ENCODE measurements around the gene NFIB. TPM values are rescaled to one million over a fixed set of nuclear protein-coding genes. Genes with fewer than 3 reads are reported as not detected.

NFIB gene
- polyA plus RNA-seq, 1 of the 3 experiments (the other 2 are of a cell fraction) = 9.2 TPM

DNA sequence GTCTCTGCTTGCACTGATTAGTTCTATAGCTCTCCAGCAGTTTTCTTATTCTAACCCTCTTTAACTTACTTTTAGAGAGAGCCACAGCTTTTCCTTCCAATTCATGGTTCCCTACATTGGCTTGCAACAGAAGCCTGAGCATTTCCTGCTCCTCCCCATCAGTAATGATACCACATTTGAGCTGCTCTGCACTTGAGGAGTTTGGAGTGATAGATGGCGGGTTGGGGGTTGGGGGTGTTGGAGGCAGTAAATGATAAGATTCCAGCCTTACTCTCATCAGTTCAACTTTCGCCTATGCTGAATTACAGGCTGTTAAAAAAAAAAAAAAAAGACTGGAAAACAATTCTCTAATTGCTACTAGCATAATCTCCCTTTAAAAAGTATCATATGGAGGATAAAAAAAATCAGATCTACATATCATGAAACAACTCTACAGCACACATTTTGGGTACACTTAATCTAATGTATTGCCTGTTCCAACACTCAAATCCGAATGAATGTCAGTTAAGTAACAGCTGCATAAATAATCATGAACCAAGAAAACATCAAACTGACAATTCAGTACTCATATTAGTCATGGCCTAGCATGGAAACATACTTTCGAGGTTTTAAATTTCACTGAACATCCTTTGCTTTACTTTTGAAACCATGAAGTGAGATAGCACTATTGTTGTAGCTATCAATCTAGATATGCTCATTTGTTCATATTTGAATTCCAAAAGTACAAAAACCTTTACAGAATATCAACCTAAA is 224.7 kb downstream of the NFIB start:
- ChIA-PET POLR2A (no interaction called here), CTCF (interaction anchor here (1.0 to 2.7 kb wide), 3 partner anchors 9 to 264 kb away, joined by 3 to 6 read pairs (median 5); no protein-coding TSS in a partner anchor)
- Histone ChIP-seq H3K4me3 (ENCODE audit: low read depth in 2 of 2, low read length in 1 of 2) (no peak overlapping the region), H3K9me2 (no peaks in the 10 kb centered on the region), H3K27me3 (ENCODE audit: insufficient read depth) (no peaks in the 10 kb centered on the region), H3F3A (replicated peaks; ENCODE audit: insufficient read depth) (no peaks in the 10 kb centered on the region), H3K9me3 (no peaks in the 10 kb centered on the region), H3K9ac (no peak overlapping the region), H3K79me2 (ENCODE audit: insufficient read depth) (no peaks in the 10 kb centered on the region; the same call in 1 of the 2 replicates), H3K36me3 (replicated peaks in 1 of 2; ENCODE audit: control insufficient read depth in 1 of 2, insufficient read depth in 2 of 2, low read length in 1 of 2) (peaks cover 34 to 42% of the 10 kb centered on the region in 2 experiments), H3K27ac (ENCODE audit: low read depth in 2 of 2, low read length in 1 of 2) (no peak overlapping the region), H3K4me2 (no peak overlapping the region), H3K4me1 (ENCODE audit: control insufficient read depth in 1 of 2, insufficient read depth in 2 of 2, low read depth in 1 of 2, low read length in 1 of 2) (no peaks in the 10 kb centered on the region; a peak in 3 of 4 replicates), H2AFZ (ENCODE audit: low read depth) (no peak overlapping the region), H4K20me1 (ENCODE audit: insufficient read depth) (no peaks in the 10 kb centered on the region)
- no peak for TF ChIP-seq TEAD4 (IDR thresholded peaks at IDR 0.05; ENCODE audit: borderline replicate concordance, insufficient read depth)
- TF ChIP-seq RXRA (IDR thresholded peaks at IDR 0.05; ENCODE audit: borderline replicate concordance, low read depth) = no peak
- no peak for TF ChIP-seq NRF1 (IDR thresholded peaks at IDR 0.05; ENCODE audit: low read depth, low read length)
- no peak for TF ChIP-seq ZBTB33 (IDR thresholded peaks at IDR 0.05; ENCODE audit: borderline replicate concordance, low read depth)
- 88% methylated on average over 4 of the region's 4 CpGs for WGBS (ENCODE audit: low lambda C conversion rate)
- no peak for DNase-seq

- DNase-seq = no peak
- 95% methylated on average over 7 of the region's 7 CpGs for WGBS (ENCODE audit: low lambda C conversion rate)
- H3K9me3 ChIP-seq = no peaks in the 10 kb centered on the region
- H3K4me3 ChIP-seq (ENCODE audit: low read depth in 2 of 2, low read length in 1 of 2) = no peak overlapping the region
- H4K20me1 ChIP-seq (ENCODE audit: insufficient read depth) = no peaks in the 10 kb centered on the region
- H3K27ac ChIP-seq (ENCODE audit: low read depth in 2 of 2, low read length in 1 of 2) = no peak overlapping the region; a peak in 1 of 4 replicates
- no peak overlapping the region for H3K4me2 ChIP-seq
- H3K36me3 ChIP-seq (replicated peaks in 1 of 2; ENCODE audit: control insufficient read depth in 1 of 2, insufficient read depth in 2 of 2, low read length in 1 of 2) = peaks cover 23 to 28% of the 10 kb centered on the region in 2 experiments
- no peaks in the 10 kb centered on the region; the same call in 1 of the 2 replicates for H3K79me2 ChIP-seq (ENCODE audit: insufficient read depth)
- H3K9ac ChIP-seq = no peak overlapping the region
- no peak overlapping the region for H2AFZ ChIP-seq (ENCODE audit: low read depth)
- no peaks in the 10 kb centered on the region for H3F3A ChIP-seq (replicated peaks; ENCODE audit: insufficient read depth)
- ChIA-PET POLR2A (no interaction called here), CTCF (interaction anchor here (0.7 to 2.7 kb wide), 2 partner anchors 8 to 266 kb away, joined by 5 to 6 read pairs; no protein-coding TSS in a partner anchor)
- no peaks in the 10 kb centered on the region for H3K9me2 ChIP-seq
- H3K27me3 ChIP-seq (ENCODE audit: insufficient read depth) = no peaks in the 10 kb centered on the region
- H3K4me1 ChIP-seq (ENCODE audit: control insufficient read depth in 1 of 2, insufficient read depth in 2 of 2, low read depth in 1 of 2, low read length in 1 of 2) = no peaks in the 10 kb centered on the region; a peak in 3 of 4 replicates
- TF ChIP-seq RXRA (IDR thresholded peaks at IDR 0.05; ENCODE audit: borderline replicate concordance, low read depth) (no peak), JUND (IDR thresholded peaks at IDR 0.05) (no peak), NFIC (IDR thresholded peaks at IDR 0.05; ENCODE audit: borderline replicate concordance) (no peak), SMC3 (IDR thresholded peaks at IDR 0.05; ENCODE audit: low read depth, low read length) (no peak), GATA2 (CRISPR knock-in tag; IDR thresholded peaks at IDR 0.05) (no peak), TEAD4 (IDR thresholded peaks at IDR 0.05; ENCODE audit: borderline replicate concordance, insufficient read depth) (no peak), USF1 (IDR thresholded peaks at IDR 0.05; ENCODE audit: borderline replicate concordance, low read depth) (no peak), TAF1 (IDR thresholded peaks at IDR 0.05; ENCODE audit: borderline replicate concordance, low read depth, low read length) (no peak), ZBTB33 (IDR thresholded peaks at IDR 0.05; ENCODE audit: borderline replicate concordance, low read depth) (no peak), MEF2A (IDR thresholded peaks at IDR 0.05; ENCODE audit: borderline replicate concordance, low read depth) (no peak), YY1 (IDR thresholded peaks at IDR 0.05; ENCODE audit: low read depth) (no peak)
- TF ChIP-seq, protein P1, sequence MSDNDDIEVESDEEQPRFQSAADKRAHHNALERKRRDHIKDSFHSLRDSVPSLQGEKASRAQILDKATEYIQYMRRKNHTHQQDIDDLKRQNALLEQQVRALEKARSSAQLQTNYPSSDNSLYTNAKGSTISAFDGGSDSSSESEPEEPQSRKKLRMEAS (IDR thresholded peaks at IDR 0.05; ENCODE audit: low read depth) = no peak
- TF ChIP-seq, protein P2, sequence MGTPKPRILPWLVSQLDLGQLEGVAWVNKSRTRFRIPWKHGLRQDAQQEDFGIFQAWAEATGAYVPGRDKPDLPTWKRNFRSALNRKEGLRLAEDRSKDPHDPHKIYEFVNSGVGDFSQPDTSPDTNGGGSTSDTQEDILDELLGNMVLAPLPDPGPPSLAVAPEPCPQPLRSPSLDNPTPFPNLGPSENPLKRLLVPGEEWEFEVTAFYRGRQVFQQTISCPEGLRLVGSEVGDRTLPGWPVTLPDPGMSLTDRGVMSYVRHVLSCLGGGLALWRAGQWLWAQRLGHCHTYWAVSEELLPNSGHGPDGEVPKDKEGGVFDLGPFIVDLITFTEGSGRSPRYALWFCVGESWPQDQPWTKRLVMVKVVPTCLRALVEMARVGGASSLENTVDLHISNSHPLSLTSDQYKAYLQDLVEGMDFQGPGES (IDR thresholded peaks at IDR 0.05; ENCODE audit: low read depth, low read length) = no peak
- TF ChIP-seq, protein P3, sequence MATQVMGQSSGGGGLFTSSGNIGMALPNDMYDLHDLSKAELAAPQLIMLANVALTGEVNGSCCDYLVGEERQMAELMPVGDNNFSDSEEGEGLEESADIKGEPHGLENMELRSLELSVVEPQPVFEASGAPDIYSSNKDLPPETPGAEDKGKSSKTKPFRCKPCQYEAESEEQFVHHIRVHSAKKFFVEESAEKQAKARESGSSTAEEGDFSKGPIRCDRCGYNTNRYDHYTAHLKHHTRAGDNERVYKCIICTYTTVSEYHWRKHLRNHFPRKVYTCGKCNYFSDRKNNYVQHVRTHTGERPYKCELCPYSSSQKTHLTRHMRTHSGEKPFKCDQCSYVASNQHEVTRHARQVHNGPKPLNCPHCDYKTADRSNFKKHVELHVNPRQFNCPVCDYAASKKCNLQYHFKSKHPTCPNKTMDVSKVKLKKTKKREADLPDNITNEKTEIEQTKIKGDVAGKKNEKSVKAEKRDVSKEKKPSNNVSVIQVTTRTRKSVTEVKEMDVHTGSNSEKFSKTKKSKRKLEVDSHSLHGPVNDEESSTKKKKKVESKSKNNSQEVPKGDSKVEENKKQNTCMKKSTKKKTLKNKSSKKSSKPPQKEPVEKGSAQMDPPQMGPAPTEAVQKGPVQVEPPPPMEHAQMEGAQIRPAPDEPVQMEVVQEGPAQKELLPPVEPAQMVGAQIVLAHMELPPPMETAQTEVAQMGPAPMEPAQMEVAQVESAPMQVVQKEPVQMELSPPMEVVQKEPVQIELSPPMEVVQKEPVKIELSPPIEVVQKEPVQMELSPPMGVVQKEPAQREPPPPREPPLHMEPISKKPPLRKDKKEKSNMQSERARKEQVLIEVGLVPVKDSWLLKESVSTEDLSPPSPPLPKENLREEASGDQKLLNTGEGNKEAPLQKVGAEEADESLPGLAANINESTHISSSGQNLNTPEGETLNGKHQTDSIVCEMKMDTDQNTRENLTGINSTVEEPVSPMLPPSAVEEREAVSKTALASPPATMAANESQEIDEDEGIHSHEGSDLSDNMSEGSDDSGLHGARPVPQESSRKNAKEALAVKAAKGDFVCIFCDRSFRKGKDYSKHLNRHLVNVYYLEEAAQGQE (IDR thresholded peaks at IDR 0.05; ENCODE audit: low read depth, low read length) = no peak
These were observed 226.4 kb downstream of the NFIB start for GRCh38 chr9:14087576-14087975.

Measured in SK-N-SH (cell line).